Gastroesophageal sphincter (tissue), 4 donors: ENCODE data around the gene SYNE3. TPM values are rescaled to one million over a fixed set of nuclear protein-coding genes. Genes with fewer than 3 reads are reported as not detected.

ENCODE experiments used
- ATAC-seq: fragments of 150-250 bp; one replicate; pipeline ENCODE4 v1.9.1; 2016; ENCODE audit warnings: mild to moderate bottlenecking, moderate library complexity
- H3K27ac ChIP-seq, 4 donors: fragments of 200-600 bp; sonication (generic) in 3 of 4; 1 replicate in 3 of 4; 2 replicates in 1 of 4; pipeline ENCODE4 v1.5.1; 2016 to 2019
- H3K27me3 ChIP-seq: fragments of 200-600 bp; sonication (generic); one replicate; pipeline ENCODE4 v1.5.1; 2019
- H3K36me3 ChIP-seq, 2 donors: fragments of 200-600 bp; sonication (generic); one replicate each; pipeline ENCODE4 v1.5.1; 2019; ENCODE audit warnings: control low read depth in 1 of 2
- H3K4me1 ChIP-seq, 3 donors: fragments of 200-600 bp; sonication (generic); 1 replicate in 2 of 3; 2 replicates in 1 of 3; pipeline ENCODE4 v1.5.1; 2016 to 2019; ENCODE audit warnings: control low read depth in 2 of 3
- H3K4me3 ChIP-seq, 2 donors: fragments of 200-600 bp; sonication (generic); one replicate each; pipeline ENCODE4 v1.5.1; 2019; ENCODE audit warnings: mild to moderate bottlenecking in 1 of 2, moderate library complexity in 1 of 2
- H3K9me3 ChIP-seq, 3 donors: fragments of 200-600 bp; sonication (generic); one replicate each; pipeline ENCODE4 v1.5.1; 2017 to 2019; ENCODE audit warnings: control low read depth in 2 of 3
- EP300 ChIP-seq: sonication (generic); formaldehyde crosslinking; IDR thresholded peaks from one replicate; pipeline ENCODE4 v1.6.1; 2017; ENCODE audit warnings: antibody characterized with exemption, mild to moderate bottlenecking
- POLR2A ChIP-seq, 2 donors: fragments of 450-650 bp; IDR thresholded peaks; one replicate each; pipeline ENCODE4 v1.6.1; 2017; ENCODE audit warnings: antibody characterized with exemption in 2 of 2, mild to moderate bottlenecking in 2 of 2, moderate library complexity in 1 of 2
- POLR2AphosphoS5 ChIP-seq: sonication (generic); formaldehyde crosslinking; IDR thresholded peaks from one replicate; pipeline ENCODE4 v1.6.1; 2017; ENCODE audit warnings: antibody characterized with exemption
- WGBS, 2 donors: methylation state at CpG; one replicate each; pipeline ENCODE4 v1.1.5; 2018; ENCODE audit warnings: low coverage in 1 of 2; 5-methylcytosine and 5-hydroxymethylcytosine counted together
- total RNA-seq, 4 donors: library from RNA; depleted of rRNA; stranded (reverse); fragments of >200 nt; gene quantifications; one replicate each; pipeline ENCODE4 v1.1.0, GENCODE V29; 2016
- TF ChIP-seq, protein P1 (sequence below), 4 experiments: fragments of 200-600 bp in 2 of 4; fragments of 450-650 bp in 2 of 4; sonication (generic) in 1 of 4; IDR thresholded peaks; one replicate each; pipeline ENCODE4 v1.5.1; 2017 to 2019; ENCODE audit warnings: antibody characterized with exemption in 4 of 4, mild to moderate bottlenecking in 2 of 4, moderate library complexity in 2 of 4

SYNE3 gene
- total RNA-seq, 4 donors from 2014 or later, result 16.5 to 28.0 (median 20.3) TPM

GRCh38 chr14:95559203-95559602 lies 42.8 kb upstream of the SYNE3 start:
- no peaks in the 10 kb centered on the region for H3K27me3 ChIP-seq
- WGBS, 2 donors, result 23 to 35% methylated on average over 5 to 6 of the region's 6 CpGs
- H3K4me1 ChIP-seq, result peaks cover 0 to 6% (median 0%) of the 10 kb centered on the region in 3 donors
- no peaks in the 10 kb centered on the region for H3K9me3 ChIP-seq
- no peaks in the 10 kb centered on the region for H3K36me3 ChIP-seq
- H3K4me3 ChIP-seq, result no peak overlapping the region
- no peak for ATAC-seq
- H3K27ac ChIP-seq, result no peak overlapping the region
- no peak for TF ChIP-seq POLR2AphosphoS5
- no peak for TF ChIP-seq POLR2A (IDR thresholded peaks at IDR 0.05)
- TF ChIP-seq, protein P1, sequence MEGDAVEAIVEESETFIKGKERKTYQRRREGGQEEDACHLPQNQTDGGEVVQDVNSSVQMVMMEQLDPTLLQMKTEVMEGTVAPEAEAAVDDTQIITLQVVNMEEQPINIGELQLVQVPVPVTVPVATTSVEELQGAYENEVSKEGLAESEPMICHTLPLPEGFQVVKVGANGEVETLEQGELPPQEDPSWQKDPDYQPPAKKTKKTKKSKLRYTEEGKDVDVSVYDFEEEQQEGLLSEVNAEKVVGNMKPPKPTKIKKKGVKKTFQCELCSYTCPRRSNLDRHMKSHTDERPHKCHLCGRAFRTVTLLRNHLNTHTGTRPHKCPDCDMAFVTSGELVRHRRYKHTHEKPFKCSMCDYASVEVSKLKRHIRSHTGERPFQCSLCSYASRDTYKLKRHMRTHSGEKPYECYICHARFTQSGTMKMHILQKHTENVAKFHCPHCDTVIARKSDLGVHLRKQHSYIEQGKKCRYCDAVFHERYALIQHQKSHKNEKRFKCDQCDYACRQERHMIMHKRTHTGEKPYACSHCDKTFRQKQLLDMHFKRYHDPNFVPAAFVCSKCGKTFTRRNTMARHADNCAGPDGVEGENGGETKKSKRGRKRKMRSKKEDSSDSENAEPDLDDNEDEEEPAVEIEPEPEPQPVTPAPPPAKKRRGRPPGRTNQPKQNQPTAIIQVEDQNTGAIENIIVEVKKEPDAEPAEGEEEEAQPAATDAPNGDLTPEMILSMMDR (IDR thresholded peaks at IDR 0.05), result no peak
- no peak for TF ChIP-seq EP300

DNA sequence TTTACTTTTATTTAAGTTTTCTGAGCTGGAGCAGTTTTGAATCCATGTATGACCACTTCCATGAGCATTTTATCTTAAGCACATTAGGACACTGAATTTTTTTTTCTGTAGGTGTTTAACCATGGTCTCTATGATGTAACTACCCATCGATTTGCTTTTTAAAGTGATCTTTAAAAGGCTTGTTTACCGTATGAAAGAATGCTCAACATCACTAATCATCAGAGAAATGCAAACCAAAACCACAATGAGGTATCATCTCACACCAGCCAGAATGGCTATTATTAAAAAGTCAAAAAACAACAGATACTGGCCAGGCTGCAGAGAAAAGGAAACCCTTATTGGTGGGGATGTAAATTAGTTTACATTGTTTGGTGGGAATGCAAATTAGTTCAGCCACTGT lies 41.4 kb upstream of the SYNE3 start:
- WGBS, 2 donors, result 60% methylated on average over 2 of the region's 2 CpGs; no CpG with 5 or more reads in 1 of the 2 donors
- TF ChIP-seq, protein P1 (IDR thresholded peaks at IDR 0.05), result no peak
- TF ChIP-seq POLR2AphosphoS5 (no peak), EP300 (no peak), POLR2A (IDR thresholded peaks at IDR 0.05) (no peak)

DNA sequence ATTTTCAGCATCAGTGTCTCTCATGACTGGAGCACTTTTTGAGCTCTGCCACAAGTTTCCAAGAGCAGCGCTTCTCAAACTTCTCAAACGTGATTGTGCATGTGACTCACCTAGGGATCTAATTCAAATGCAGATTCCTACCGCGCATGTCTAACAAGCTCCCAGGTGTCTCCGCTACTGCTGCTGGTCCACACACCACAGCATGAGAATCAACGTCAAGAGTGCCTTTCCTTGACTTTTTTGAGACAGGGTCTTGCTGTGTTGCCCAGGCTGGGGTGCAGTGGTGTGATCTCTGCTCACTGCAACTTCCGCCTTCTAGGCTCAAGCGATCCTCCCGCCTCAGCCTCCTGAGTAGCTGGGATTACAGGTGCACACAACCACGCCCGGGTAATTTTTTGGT lies 40.8 kb upstream of the SYNE3 start:
- no peak overlapping the region for H3K4me3 ChIP-seq
- no peak overlapping the region for H3K27ac ChIP-seq
- no peaks in the 10 kb centered on the region for H3K9me3 ChIP-seq
- no peak for TF ChIP-seq EP300
- TF ChIP-seq POLR2AphosphoS5, result no peak
- TF ChIP-seq POLR2A (IDR thresholded peaks at IDR 0.05), result no peak
- TF ChIP-seq, protein P1 (IDR thresholded peaks at IDR 0.05), result no peak
- H3K36me3 ChIP-seq, result no peaks in the 10 kb centered on the region
- H3K4me1 ChIP-seq, result peaks cover 0 to 6% (median 0%) of the 10 kb centered on the region in 3 donors
- H3K27me3 ChIP-seq, result no peaks in the 10 kb centered on the region
- 84% methylated on average over 7 of the region's 11 CpGs; no CpG with 5 or more reads in 1 of the 2 donors for WGBS, 2 donors
- no peak for ATAC-seq

More for the DNA sequence above, 41.4 kb upstream of the SYNE3 start:
- Histone ChIP-seq H3K9me3 (no peaks in the 10 kb centered on the region), H3K4me3 (no peak overlapping the region), H3K27me3 (no peaks in the 10 kb centered on the region), H3K4me1 (peaks cover 0 to 6% (median 0%) of the 10 kb centered on the region in 3 donors), H3K27ac (no peak overlapping the region), H3K36me3 (no peaks in the 10 kb centered on the region)
- no peak for ATAC-seq

- Histone ChIP-seq H3K36me3 (no peaks in the 10 kb centered on the region), H3K9me3 (no peaks in the 10 kb centered on the region), H3K27me3 (no peaks in the 10 kb centered on the region), H3K4me1 (no peaks in the 10 kb centered on the region), H3K4me3 (no peak overlapping the region), H3K27ac (no peak overlapping the region)
- 87 to 100% methylated on average over 1 to 10 of the region's 10 CpGs for WGBS, 2 donors
- no peak for ATAC-seq
- TF ChIP-seq EP300, result no peak
- TF ChIP-seq, protein P1 (IDR thresholded peaks at IDR 0.05), result no peak
- no peak for TF ChIP-seq POLR2AphosphoS5
- no peak for TF ChIP-seq POLR2A (IDR thresholded peaks at IDR 0.05)
Observed at GRCh38 chr14:95555053-95555452, 38.6 kb upstream of the SYNE3 start.

- no peak for ATAC-seq
- WGBS, 2 donors, result 82% methylated on average over 4 of the region's 7 CpGs; no CpG with 5 or more reads in 1 of the 2 donors
- TF ChIP-seq EP300, result no peak
- TF ChIP-seq POLR2A (IDR thresholded peaks at IDR 0.05), result no peak
Observed at GRCh38 chr14:95553141-95553540, 36.7 kb upstream of the SYNE3 start.

More at GRCh38 chr14:95553141-95553540, 36.7 kb upstream of the SYNE3 start:
- H3K27me3 ChIP-seq, result no peaks in the 10 kb centered on the region
- H3K27ac ChIP-seq, result no peak overlapping the region
- no peaks in the 10 kb centered on the region for H3K4me1 ChIP-seq
- no peak overlapping the region for H3K4me3 ChIP-seq
- H3K9me3 ChIP-seq, result no peaks in the 10 kb centered on the region
- H3K36me3 ChIP-seq, result no peaks in the 10 kb centered on the region
